Stimulated activated CD8-positive, alpha-beta memory T cell treated with anti-CD3 and anti-CD28 coated beads, Interleukin-7, amount 100 ng/mL, for 24 hours (primary cell): ENCODE measurements around the gene PCDH10.

Experiments
- DNase-seq: peaks from one replicate; pipeline ENCODE4 v3.0.0-alpha.2; 2020; ENCODE audit warnings: low read depth

Gene PCDH10, protein sequence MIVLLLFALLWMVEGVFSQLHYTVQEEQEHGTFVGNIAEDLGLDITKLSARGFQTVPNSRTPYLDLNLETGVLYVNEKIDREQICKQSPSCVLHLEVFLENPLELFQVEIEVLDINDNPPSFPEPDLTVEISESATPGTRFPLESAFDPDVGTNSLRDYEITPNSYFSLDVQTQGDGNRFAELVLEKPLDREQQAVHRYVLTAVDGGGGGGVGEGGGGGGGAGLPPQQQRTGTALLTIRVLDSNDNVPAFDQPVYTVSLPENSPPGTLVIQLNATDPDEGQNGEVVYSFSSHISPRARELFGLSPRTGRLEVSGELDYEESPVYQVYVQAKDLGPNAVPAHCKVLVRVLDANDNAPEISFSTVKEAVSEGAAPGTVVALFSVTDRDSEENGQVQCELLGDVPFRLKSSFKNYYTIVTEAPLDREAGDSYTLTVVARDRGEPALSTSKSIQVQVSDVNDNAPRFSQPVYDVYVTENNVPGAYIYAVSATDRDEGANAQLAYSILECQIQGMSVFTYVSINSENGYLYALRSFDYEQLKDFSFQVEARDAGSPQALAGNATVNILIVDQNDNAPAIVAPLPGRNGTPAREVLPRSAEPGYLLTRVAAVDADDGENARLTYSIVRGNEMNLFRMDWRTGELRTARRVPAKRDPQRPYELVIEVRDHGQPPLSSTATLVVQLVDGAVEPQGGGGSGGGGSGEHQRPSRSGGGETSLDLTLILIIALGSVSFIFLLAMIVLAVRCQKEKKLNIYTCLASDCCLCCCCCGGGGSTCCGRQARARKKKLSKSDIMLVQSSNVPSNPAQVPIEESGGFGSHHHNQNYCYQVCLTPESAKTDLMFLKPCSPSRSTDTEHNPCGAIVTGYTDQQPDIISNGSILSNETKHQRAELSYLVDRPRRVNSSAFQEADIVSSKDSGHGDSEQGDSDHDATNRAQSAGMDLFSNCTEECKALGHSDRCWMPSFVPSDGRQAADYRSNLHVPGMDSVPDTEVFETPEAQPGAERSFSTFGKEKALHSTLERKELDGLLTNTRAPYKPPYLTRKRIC

GRCh38 chr4:133148690-133149363, at the start of gene PCDH10:
PCDH10 (plus strand) TSS chr4:133149294; CDS start chr4:133150141, 847 bp downstream.
- DNase-seq = peak; percentile 7

- no peak for DNase-seq
These were observed 47.1 kb upstream of the PCDH10 start for GRCh38 chr4:133102043-133102442.

- no peak for DNase-seq
These were observed 46.3 kb upstream of the PCDH10 start for GRCh38 chr4:133102612-133103409.

DNA sequence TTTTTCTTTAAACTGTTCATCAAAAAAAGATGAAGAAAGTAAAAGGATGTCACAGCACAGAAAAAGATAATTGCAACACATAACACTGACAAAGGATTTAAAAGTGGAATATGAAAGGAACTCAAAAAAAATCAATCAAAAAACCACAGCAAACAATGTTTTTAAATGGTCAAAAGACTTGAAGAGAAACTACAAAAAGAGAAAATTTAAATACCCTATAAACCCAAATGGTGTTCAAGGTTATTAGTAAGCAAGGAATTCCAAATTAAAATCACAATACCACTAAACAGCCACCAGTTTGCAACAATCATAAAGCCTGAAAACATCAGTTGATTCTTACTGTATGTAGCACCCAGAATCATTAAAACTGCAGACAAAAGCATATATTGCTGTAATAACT, 36.5 kb upstream of the PCDH10 start:
- no peak for DNase-seq

DNA sequence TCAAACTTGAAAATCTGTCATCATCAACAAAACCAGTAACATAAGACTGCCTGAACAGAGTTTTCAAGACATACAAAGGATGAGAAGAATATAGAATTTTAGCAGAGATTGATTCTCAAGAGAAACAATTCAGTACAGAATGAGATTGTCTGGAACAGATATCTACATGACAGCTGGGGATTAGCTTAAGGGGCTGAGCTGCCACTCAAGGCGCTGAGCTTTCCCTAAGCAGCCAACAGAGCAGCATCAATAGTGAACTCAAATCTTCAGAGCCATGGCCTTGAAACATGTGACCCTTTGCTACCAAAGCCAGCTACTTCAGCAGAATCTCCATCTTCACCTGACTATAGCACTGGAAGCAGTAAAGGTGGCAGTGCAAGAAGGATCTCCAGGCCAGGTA, 24.3 kb upstream of the PCDH10 start:
- DNase-seq = no peak

DNA sequence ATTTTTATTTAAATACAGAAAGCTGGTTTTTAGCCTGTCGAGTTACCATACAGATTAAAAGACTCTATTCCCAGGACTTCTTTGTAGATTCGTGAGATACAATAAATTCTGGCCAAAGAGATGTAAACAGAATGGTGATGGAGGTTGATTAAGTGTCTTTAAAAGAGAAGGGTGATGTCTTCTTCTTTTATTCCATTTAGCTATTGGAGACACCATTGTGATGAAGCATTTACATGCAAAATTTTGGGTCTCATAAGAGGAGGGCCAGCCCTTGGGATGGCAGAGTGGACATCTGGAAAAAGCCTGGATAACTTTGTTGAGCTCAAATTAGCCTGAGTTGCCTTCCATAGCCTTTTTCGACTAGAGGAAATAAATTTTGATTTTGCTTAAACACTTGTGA, 21.6 kb upstream of the PCDH10 start:
- no peak for DNase-seq

- DNase-seq = no peak
These were observed 19.9 kb upstream of the PCDH10 start for GRCh38 chr4:133129237-133129636.

GRCh38 chr4:133130171-133130570, 18.9 kb upstream of the PCDH10 start:
- no peak for DNase-seq

- no peak for DNase-seq
These were observed 17.1 kb upstream of the PCDH10 start for GRCh38 chr4:133131829-133132460.

GRCh38 chr4:133136833-133137232, 12.3 kb upstream of the PCDH10 start:
- no peak for DNase-seq

DNA sequence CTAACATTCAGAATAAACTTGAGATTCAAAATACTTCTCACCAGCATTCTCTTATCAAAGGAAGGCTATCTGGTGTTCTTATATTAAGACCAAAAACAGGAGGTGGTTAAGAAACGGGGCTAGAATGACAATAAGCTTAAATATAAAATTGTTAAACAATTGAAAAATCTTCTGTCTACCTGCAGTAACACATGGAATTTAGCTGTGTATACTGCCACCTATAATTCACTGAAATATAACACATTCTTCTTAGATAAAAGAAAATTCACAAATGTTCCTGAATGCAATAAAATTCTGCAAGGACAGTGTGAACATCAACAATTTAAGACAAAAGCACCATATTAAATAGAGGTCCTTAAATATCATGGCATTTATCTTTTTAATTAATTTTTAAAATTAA, 11.5 kb upstream of the PCDH10 start:
- no peak for DNase-seq

- DNase-seq = no peak
These were observed 5.2 kb upstream of the PCDH10 start for GRCh38 chr4:133143775-133144430.

DNA sequence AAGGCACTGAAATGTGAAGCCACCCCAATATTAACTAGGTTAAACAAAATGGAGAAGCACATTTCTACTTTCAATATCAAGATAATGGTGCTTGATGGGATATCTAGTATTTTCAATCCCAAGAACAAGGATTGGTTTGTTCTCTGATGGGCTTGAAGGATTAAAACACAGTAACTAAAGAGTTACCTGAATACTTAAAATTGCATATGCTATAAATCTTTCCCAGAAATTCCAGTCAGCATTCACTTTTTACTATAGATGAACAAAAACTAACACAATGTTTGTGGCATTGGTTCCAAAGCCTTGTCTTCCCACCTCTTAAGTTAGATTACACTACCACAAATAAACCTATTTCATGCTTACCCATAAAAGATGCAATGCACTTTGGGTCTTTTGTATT, 3.9 kb upstream of the PCDH10 start:
- DNase-seq = no peak

DNA sequence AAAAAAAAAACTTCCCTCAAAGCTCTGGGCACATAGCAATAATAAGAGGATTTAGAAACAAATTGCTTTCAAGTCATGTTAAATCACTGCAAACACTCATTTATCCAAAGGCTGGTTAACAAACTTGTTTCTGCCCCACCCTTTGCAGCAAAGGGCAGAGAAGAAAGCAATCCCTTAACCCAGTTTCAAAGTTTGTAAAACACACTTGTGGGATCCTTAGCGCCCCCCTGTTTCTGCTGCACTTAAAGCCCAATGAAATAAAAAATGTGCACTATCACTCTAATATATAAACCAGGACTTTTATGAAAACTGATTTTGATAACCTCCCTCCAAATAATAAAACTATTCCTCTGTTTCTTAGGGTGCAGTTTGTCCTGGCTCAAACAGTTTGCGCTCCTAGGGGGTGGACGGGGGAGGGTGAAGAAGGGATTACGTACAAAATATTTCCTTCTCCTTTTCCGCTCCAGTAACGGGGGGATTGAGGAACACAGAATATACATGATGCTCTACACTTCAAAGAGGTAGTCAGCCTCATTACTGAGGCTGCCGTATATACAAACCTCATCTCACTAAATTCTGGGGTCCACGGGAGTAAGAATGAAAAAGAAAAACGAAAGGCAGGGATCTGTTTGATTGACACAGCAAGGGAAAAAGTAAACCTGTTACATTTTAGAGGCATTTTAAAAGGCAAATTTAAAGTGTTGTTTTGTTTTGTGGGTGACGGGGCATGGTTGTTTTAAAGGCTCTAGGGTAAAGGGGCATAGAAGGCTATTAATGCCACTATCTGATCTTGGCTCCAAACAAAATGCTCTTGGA, 3.1 kb upstream of the PCDH10 start:
- no peak for DNase-seq

DNA sequence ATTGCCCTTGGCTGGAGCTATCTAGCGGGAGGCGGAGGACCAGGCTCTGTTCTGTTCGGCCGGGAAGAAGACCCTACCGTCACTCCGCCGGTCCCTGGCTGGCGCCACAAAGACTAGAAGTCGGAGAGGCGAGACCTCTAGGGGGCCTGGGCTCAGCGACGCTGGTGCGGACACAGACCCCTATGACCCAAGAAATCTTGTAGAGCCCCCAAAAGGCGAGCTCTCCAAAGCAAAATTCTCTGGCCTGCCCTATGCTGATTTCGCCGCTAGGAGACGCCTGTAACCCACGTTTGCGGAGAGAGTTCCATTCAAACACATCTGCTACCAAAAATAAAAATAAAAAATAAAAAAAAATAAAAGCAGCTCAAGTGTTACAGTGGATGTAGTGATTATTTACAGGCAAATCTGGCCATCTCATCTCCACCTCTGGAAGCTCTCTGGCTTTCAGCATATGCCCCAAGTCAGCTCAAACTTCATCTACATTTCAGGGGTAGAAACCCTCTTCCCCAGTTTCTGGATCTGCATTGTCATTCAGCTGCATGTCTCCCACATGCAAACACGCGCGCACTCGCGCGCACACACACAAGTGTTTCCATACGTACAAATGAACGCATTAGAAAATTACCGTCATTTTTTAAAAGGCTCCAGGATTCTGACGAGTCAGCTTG, 2.4 kb upstream of the PCDH10 start:
- no peak for DNase-seq

GRCh38 chr4:133147286-133147821, 1.7 kb upstream of the PCDH10 start:
- DNase-seq = no peak

- DNase-seq = no peak
These were observed 989 bp upstream of the PCDH10 start for GRCh38 chr4:133147921-133148689.

- DNase-seq = no peak
These were observed 236 bp downstream of the PCDH10 start for GRCh38 chr4:133149364-133149695.
